ENCODE measurements around the gene PPARGC1A.
A peak's percentile ranks its signal among the peaks of the same experiment; 100 is the strongest.

Gene PPARGC1A, protein sequence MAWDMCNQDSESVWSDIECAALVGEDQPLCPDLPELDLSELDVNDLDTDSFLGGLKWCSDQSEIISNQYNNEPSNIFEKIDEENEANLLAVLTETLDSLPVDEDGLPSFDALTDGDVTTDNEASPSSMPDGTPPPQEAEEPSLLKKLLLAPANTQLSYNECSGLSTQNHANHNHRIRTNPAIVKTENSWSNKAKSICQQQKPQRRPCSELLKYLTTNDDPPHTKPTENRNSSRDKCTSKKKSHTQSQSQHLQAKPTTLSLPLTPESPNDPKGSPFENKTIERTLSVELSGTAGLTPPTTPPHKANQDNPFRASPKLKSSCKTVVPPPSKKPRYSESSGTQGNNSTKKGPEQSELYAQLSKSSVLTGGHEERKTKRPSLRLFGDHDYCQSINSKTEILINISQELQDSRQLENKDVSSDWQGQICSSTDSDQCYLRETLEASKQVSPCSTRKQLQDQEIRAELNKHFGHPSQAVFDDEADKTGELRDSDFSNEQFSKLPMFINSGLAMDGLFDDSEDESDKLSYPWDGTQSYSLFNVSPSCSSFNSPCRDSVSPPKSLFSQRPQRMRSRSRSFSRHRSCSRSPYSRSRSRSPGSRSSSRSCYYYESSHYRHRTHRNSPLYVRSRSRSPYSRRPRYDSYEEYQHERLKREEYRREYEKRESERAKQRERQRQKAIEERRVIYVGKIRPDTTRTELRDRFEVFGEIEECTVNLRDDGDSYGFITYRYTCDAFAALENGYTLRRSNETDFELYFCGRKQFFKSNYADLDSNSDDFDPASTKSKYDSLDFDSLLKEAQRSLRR

DNA sequence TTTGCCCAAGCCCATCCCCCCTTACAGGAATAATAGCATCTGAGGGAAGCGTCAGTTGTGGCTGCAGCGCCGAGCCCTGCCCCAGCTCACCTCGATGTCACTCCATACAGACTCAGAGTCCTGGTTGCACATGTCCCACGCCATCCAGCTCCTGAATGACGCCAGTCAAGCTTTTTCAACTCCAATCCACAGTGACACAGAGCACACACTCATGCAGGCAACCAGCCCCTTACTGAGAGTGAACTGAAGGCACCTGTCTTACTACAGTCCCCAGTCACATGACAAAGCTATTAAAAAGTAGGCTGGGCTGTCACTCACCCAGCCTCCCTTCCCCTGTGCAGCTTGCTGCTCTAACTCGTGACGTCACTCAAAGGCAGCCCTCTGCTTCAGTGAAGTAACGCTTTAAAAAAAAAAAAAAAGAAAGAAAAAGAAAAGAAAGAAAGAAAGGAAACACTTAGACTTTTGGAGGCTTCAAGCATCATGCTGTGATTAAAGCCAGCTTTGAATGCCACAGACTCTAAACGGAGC is at the start of gene PPARGC1A:
TSS of gene PPARGC1A (minus strand) at position 234 of the 528 bp plus-strand sequence. CDS start at position 144, 90 bp downstream.
- peak within 1 kb of the TSS; percentile 86 for H3K4me3 ChIP-seq (ENCODE audit: low read length)
- peak; percentile 91 for DNase-seq (ENCODE audit: low read depth)
- TF ChIP-seq, protein P1, sequence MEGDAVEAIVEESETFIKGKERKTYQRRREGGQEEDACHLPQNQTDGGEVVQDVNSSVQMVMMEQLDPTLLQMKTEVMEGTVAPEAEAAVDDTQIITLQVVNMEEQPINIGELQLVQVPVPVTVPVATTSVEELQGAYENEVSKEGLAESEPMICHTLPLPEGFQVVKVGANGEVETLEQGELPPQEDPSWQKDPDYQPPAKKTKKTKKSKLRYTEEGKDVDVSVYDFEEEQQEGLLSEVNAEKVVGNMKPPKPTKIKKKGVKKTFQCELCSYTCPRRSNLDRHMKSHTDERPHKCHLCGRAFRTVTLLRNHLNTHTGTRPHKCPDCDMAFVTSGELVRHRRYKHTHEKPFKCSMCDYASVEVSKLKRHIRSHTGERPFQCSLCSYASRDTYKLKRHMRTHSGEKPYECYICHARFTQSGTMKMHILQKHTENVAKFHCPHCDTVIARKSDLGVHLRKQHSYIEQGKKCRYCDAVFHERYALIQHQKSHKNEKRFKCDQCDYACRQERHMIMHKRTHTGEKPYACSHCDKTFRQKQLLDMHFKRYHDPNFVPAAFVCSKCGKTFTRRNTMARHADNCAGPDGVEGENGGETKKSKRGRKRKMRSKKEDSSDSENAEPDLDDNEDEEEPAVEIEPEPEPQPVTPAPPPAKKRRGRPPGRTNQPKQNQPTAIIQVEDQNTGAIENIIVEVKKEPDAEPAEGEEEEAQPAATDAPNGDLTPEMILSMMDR (conservative IDR thresholded peaks at IDR 0.05; ENCODE audit: low read depth, low read length), result no peak

DNA sequence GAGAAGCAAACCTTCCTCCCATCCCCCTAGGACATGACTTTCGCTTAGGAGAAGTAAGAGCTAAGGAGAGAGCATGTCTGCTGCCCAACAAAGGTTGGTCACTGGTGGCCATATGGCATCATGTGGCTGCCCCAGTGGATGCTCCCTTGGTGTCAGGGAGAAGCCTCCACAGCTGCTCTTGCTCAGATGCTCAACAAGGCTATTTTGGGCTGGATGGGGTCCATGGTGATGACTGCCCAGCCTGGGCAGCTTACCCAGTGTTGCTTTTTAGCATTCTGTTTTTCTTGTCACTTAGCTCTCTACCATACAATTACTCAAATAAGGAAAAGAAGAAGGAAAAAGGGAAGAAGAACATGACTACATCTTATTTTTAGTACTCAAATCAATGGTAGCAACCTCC is 48.9 kb upstream of the PPARGC1A start:
- DNase-seq (ENCODE audit: low read depth), result no peak
- no peak overlapping the region for H3K4me3 ChIP-seq (ENCODE audit: low read length)
- TF ChIP-seq, protein P1 (conservative IDR thresholded peaks at IDR 0.05; ENCODE audit: low read depth, low read length), result no peak

DNA sequence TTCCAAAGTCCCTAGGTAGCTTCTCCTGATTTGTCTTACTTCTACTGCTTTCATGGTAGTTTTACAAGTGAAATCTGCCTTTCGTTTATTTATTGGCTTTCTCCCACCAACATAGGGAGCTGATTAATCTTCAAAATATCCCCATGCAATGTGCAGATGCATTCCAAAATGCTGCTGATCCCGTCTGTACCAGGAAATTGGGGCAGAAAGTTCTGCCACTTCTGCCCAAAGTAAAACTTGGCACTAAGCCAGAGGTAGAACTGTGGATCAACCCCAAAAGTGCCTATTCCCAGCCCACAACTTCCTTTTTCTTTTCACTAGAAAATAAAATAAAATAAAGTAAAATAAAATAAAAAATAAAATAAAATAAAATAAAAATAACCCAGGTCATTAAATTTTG is 47.3 kb upstream of the PPARGC1A start:
- no peak for DNase-seq (ENCODE audit: low read depth)
- TF ChIP-seq, protein P1 (conservative IDR thresholded peaks at IDR 0.05; ENCODE audit: low read depth, low read length), result no peak
- no peak overlapping the region for H3K4me3 ChIP-seq (ENCODE audit: low read length)

DNA sequence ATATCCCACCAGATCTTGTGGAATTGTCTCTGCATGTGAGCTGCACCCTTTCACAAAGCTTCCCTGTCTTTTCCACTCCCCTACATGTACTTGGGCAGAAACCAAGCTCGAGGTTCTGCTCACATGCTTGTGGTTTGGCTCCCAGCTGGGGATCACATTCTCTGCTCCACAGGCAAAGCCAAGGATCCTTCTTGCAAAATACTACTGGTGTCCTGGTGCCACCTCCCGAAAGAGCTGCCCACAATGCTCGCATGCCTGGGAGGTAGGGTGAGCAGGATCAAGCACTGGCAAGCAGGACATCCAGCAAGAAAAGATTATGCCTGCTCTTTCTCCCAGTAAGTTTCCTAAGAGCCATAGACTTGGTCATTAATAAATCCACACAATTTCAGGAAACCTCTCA is 45.1 kb upstream of the PPARGC1A start:
- H3K4me3 ChIP-seq (ENCODE audit: low read length), result no peak overlapping the region
- TF ChIP-seq, protein P1 (conservative IDR thresholded peaks at IDR 0.05; ENCODE audit: low read depth, low read length), result peak; percentile 26
- DNase-seq (ENCODE audit: low read depth), result peak; percentile 98

DNA sequence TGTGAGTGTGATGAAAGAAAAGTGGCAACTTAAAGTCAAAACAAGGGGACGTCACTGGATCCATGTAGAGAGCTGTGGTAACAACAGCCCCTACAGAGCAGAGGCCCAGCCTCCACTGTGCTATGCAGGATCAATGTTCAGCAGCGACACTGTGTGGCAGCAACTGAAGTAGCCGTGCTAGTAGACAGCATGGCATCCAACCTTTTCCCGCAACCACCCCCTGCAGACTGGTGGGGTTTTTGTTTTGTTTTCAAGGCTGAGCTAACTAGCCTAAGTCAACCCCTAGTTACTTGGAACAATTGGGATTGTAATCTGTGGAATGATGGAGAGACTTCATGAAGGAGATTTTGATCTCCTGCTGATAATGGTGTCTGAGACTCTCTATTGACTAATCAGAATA is 44.4 kb upstream of the PPARGC1A start:
- no peak overlapping the region for H3K4me3 ChIP-seq (ENCODE audit: low read length)
- DNase-seq (ENCODE audit: low read depth), result no peak
- TF ChIP-seq, protein P1 (conservative IDR thresholded peaks at IDR 0.05; ENCODE audit: low read depth, low read length), result no peak

DNA sequence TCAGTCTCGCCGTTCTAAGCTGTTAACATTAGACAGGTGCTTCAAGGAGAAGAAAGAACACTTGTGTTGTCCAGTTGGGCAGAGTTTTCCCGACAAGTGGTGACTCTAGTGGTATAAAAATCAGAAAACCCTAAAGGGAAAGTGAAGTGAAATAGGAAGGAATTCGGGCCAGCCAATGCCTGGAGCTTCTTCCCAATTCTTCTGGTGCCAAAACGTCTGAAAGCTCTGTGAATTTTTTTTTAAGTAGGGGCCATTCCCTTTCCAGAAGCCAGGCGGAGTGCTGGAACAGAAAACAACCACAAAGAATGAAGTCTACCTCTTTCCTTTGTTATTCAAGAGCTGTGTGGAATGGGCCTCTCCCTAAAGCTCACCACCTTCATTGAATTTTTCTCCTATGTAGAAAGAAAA is 43.1 kb upstream of the PPARGC1A start:
- TF ChIP-seq, protein P1 (conservative IDR thresholded peaks at IDR 0.05; ENCODE audit: low read depth, low read length), result peak; percentile 36
- DNase-seq (ENCODE audit: low read depth), result no peak
- H3K4me3 ChIP-seq (ENCODE audit: low read length), result no peak overlapping the region

Data from retinal pigment epithelial cell (primary cell).